HepG2 (cell line): ENCODE data around the gene MGAT4D. TPM values are rescaled to one million over a fixed set of nuclear protein-coding genes. Genes with fewer than 3 reads are reported as not detected.

Experiments used
- EP300 ChIP-seq, 3 experiments: sonication (generic) in 1 of 3; formaldehyde crosslinking in 1 of 3; IDR thresholded peaks; 2 replicates each; pipeline versions ENCODE4 v1.5.1 to v1.6.1; 2011 to 2020; ENCODE audit warnings: low read depth in 2 of 3, low read length in 2 of 3, borderline replicate concordance in 1 of 3, improper control_type of control experiment in 1 of 3, mild to moderate bottlenecking in 1 of 3, missing genetic modification reagents in 1 of 3, moderate library complexity in 1 of 3
- HCFC1 ChIP-seq: fragments of 150-350 bp; IDR thresholded peaks from 2 replicates; pipeline ENCODE4 v1.6.1; 2014; ENCODE audit warnings: low read depth, low read length
- HOMEZ ChIP-seq: IDR thresholded peaks from 2 replicates; pipeline ENCODE4 v1.6.1; 2016; ENCODE audit warnings: low read depth
- KDM6A ChIP-seq: IDR thresholded peaks from 2 replicates; pipeline ENCODE4 v1.6.1; 2016; ENCODE audit warnings: low read depth
- KLF15 ChIP-seq: sonication (generic); formaldehyde crosslinking; IDR thresholded peaks from 2 replicates; pipeline ENCODE4 v1.8.1; 2023; ENCODE audit warnings: borderline replicate concordance, mild to moderate bottlenecking, inconsistent platforms, missing genetic modification reagents, mixed read lengths
- MAZ ChIP-seq, 2 experiments: sonication (generic) in 1 of 2; formaldehyde crosslinking in 1 of 2; IDR thresholded peaks; 2 replicates each; pipeline versions ENCODE4 v1.5.0 to v1.6.1; 2012 to 2020; ENCODE audit warnings: low read depth in 2 of 2, mild to moderate bottlenecking in 2 of 2, borderline replicate concordance in 1 of 2, improper control_type of control experiment in 1 of 2, low read length in 1 of 2, missing genetic modification reagents in 1 of 2, moderate library complexity in 1 of 2
- MIER3 ChIP-seq: IDR thresholded peaks from 2 replicates; pipeline ENCODE4 v1.6.1; 2016; ENCODE audit warnings: missing compliant biosample characterization, borderline replicate concordance
- ONECUT2 ChIP-seq: sonication (generic); formaldehyde crosslinking; IDR thresholded peaks from 2 replicates; pipeline ENCODE4 v1.4.0; 2020; ENCODE audit warnings: missing genetic modification reagents
- RAD21 ChIP-seq: fragments of 450-650 bp; formaldehyde crosslinking; IDR thresholded peaks from 2 replicates; pipeline ENCODE4 v1.5.0; 2020; ENCODE audit warnings: mild to moderate bottlenecking
- SPEN ChIP-seq: sonication (generic); formaldehyde crosslinking; IDR thresholded peaks from 2 replicates; pipeline ENCODE4 v1.5.1; 2020; ENCODE audit warnings: low read depth, mild to moderate bottlenecking, missing genetic modification reagents
- SRSF4 ChIP-seq: fragments of 200-400 bp; formaldehyde crosslinking; IDR thresholded peaks from one replicate; pipeline ENCODE4 v1.6.1; 2018; ENCODE audit warnings: mild to moderate bottlenecking, low read depth, low read length, moderate library complexity; ENCODE audit not compliant: poor library complexity, severe bottlenecking
- ZBTB37 ChIP-seq: sonication (generic); formaldehyde crosslinking; IDR thresholded peaks from 2 replicates; pipeline ENCODE4 v1.4.0; 2020; ENCODE audit warnings: mild to moderate bottlenecking, missing genetic modification reagents
- ZMYM3 ChIP-seq: sonication (generic); formaldehyde crosslinking; IDR thresholded peaks from 2 replicates; pipeline ENCODE4 v1.5.1; 2020; ENCODE audit warnings: mild to moderate bottlenecking, missing genetic modification reagents
- ZNF160 ChIP-seq: sonication (generic); formaldehyde crosslinking; IDR thresholded peaks from 2 replicates; pipeline ENCODE4 v1.8.0; 2022; ENCODE audit warnings: mild to moderate bottlenecking, inconsistent platforms, missing genetic modification reagents
- ZNF207 ChIP-seq: fragments of 450-650 bp; IDR thresholded peaks from 2 replicates; pipeline ENCODE4 v1.6.1; 2016; ENCODE audit warnings: antibody characterized with exemption, borderline replicate concordance
- ZNF275 ChIP-seq: sonication (generic); formaldehyde crosslinking; IDR thresholded peaks from 2 replicates; pipeline ENCODE4 v1.8.0; 2022; ENCODE audit warnings: missing genetic modification reagents, mild to moderate bottlenecking, inconsistent platforms, borderline replicate concordance
- ZNF512B ChIP-seq: sonication (generic); formaldehyde crosslinking; IDR thresholded peaks from 2 replicates; pipeline ENCODE4 v1.5.1; 2020; ENCODE audit warnings: missing genetic modification reagents, mild to moderate bottlenecking, borderline replicate concordance
- ZNF547 ChIP-seq: sonication (generic); formaldehyde crosslinking; IDR thresholded peaks from 2 replicates; pipeline ENCODE4 v1.5.1; 2020; ENCODE audit warnings: mild to moderate bottlenecking, missing genetic modification reagents
- ZNF704 ChIP-seq: sonication (generic); formaldehyde crosslinking; IDR thresholded peaks from 2 replicates; pipeline ENCODE4 v1.8.1; 2023; ENCODE audit warnings: mild to moderate bottlenecking, inconsistent platforms, moderate library complexity, missing genetic modification reagents, borderline replicate concordance
- polyA plus RNA-seq, 8 experiments: library from polyadenylated mRNA; depleted of rRNA in 3 of 8; stranded (reverse) in 7 of 8; unstranded in 1 of 8; fragments of >200 nt; fragmentation: Illumina TruSeq in 4 of 8; extraction: Trizol in 4 of 8; gene quantifications; 2 replicates each; pipeline versions ENCODE4 v1.2.1 to v1.2.3, GENCODE V29; 2011 to 2016; ENCODE audit warnings: low read depth in 4 of 8, missing spikeins in 1 of 8, mixed read lengths in 1 of 8; ENCODE audit not compliant: insufficient read depth in 1 of 8
- total RNA-seq, 5 experiments: library from RNA; depleted of rRNA; stranded (reverse); fragments of >200 nt; fragmentation: Illumina TruSeq; extraction: Trizol; gene quantifications; 2 replicates each; pipeline ENCODE4 v1.2.3, GENCODE V29; 2016; ENCODE audit warnings: low read depth in 1 of 5

The MGAT4D gene
- total and polyA plus RNA-seq, 2 of the 13 experiments (the other 11 are each of a cell fraction or from before 2014, with no cell fraction given) = not detected

- TF ChIP-seq ZNF512B (CRISPR knock-in tag) (no peak), ZNF704 (CRISPR knock-in tag) (peak; percentile 79; the same call in 1 of the 2 replicates), ZNF160 (CRISPR knock-in tag) (peak; percentile 71; the same call in 1 of the 2 replicates), ZNF547 (CRISPR knock-in tag) (0 out of 2 replicates have a peak, but pooled peaks have one; percentile 69), ZNF207 (no peak), KLF15 (CRISPR knock-in tag) (no peak), HOMEZ (CRISPR knock-in tag) (no peak; the same call in 1 of the 2 replicates), RAD21 (CRISPR knock-in tag) (peak; percentile 72), SPEN (peak; percentile 84), MAZ (IDR thresholded peaks at IDR 0.05; ENCODE audit: borderline replicate concordance, low read depth, low read length) (peak; percentile 50), MAZ (CRISPR knock-in tag; IDR thresholded peaks at IDR 0.05; ENCODE audit: low read depth) (peak; percentile 89), ZNF275 (no peak), ONECUT2 (no peak), SRSF4 (no peak), ZBTB37 (CRISPR knock-in tag) (no peak), KDM6A (no peak), MIER3 (CRISPR knock-in tag) (no peak), EP300 (IDR thresholded peaks at IDR 0.05; ENCODE audit: low read depth in 2 of 2, low read length in 2 of 2) (no peak; a peak in 1 of 4 replicates), EP300 (CRISPR knock-in tag; IDR thresholded peaks at IDR 0.05; ENCODE audit: borderline replicate concordance) (no peak), HCFC1 (0 out of 2 replicates have a peak, but pooled peaks have one; percentile 6), ZMYM3 (CRISPR knock-in tag) (peak; percentile 29; the same call in 1 of the 2 replicates)
Measured at GRCh38 chr4:140427106-140427918, 70.8 kb downstream of the MGAT4D start, which contains the start of gene CLGN (continued).
